ENCODE data around the gene TMEM98.

DNA sequence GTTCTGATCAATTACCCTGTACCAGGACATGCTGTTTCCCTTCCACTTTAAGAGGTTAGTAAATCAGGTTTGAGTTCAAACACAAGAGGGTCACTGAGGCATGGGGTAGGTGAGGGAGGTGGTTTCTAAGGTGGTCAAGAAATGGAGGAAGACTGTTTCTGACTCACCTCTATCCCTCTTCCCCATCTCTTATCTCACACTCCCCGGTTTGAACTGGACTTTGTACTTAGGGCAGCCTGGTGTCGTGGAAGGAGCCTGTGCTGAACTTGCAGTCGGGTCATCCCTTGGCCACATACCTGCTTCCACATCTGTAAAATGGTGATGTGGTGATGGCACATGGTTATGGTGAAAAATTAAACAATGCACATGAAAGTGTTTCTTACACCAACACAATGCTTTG, 17.2 kb upstream of the TMEM98 start:
- TF ChIP-seq, protein P1, sequence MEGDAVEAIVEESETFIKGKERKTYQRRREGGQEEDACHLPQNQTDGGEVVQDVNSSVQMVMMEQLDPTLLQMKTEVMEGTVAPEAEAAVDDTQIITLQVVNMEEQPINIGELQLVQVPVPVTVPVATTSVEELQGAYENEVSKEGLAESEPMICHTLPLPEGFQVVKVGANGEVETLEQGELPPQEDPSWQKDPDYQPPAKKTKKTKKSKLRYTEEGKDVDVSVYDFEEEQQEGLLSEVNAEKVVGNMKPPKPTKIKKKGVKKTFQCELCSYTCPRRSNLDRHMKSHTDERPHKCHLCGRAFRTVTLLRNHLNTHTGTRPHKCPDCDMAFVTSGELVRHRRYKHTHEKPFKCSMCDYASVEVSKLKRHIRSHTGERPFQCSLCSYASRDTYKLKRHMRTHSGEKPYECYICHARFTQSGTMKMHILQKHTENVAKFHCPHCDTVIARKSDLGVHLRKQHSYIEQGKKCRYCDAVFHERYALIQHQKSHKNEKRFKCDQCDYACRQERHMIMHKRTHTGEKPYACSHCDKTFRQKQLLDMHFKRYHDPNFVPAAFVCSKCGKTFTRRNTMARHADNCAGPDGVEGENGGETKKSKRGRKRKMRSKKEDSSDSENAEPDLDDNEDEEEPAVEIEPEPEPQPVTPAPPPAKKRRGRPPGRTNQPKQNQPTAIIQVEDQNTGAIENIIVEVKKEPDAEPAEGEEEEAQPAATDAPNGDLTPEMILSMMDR (IDR thresholded peaks at IDR 0.05; ENCODE audit: insufficient read depth, low read length, poor library complexity, severe bottlenecking) = no peak
- TF ChIP-seq EZH2phosphoT487 (conservative IDR thresholded peaks at IDR 0.05; ENCODE audit: low read length) = no peak
